Measurements from ENCODE around the gene SELENOW.
"Not testable (repeated sequence)": the region's sequence is repeated elsewhere in the genome, so short reads cannot be mapped to it uniquely, and the experiment has no call there.

Gene SELENOW

GRCh38 chr19:47756953-47757608, 21.4 kb upstream of the SELENOW start:
- FAIRE-seq, result no peak

GRCh38 chr19:47757617-47758442, 20.7 kb upstream of the SELENOW start:
- no peak for FAIRE-seq

- FAIRE-seq, result no peak
Observed at GRCh38 chr19:47758443-47758804, 20.1 kb upstream of the SELENOW start.

GRCh38 chr19:47760632-47760999, 17.9 kb upstream of the SELENOW start:
- no peak for FAIRE-seq

GRCh38 chr19:47761566-47761965, 16.9 kb upstream of the SELENOW start:
- no peak for FAIRE-seq

GRCh38 chr19:47762151-47762550, 16.4 kb upstream of the SELENOW start:
- no peak for FAIRE-seq

- FAIRE-seq, result no peak
Observed at GRCh38 chr19:47762615-47763308, 15.7 kb upstream of the SELENOW start.

GRCh38 chr19:47764705-47765104, 13.8 kb upstream of the SELENOW start:
- FAIRE-seq, result not testable (repeated sequence)

GRCh38 chr19:47765523-47766358, 12.8 kb upstream of the SELENOW start:
- FAIRE-seq, result no peak

- no peak for FAIRE-seq
Observed at GRCh38 chr19:47766359-47766620, 12.2 kb upstream of the SELENOW start.

- no peak for FAIRE-seq
Observed at GRCh38 chr19:47766670-47767069, 11.8 kb upstream of the SELENOW start.

GRCh38 chr19:47767349-47767748, 11.2 kb upstream of the SELENOW start:
- no peak for FAIRE-seq

- FAIRE-seq, result no peak
Observed at GRCh38 chr19:47768604-47769003, 9.9 kb upstream of the SELENOW start.

- no peak for FAIRE-seq
Observed at GRCh38 chr19:47769534-47769933, 9.0 kb upstream of the SELENOW start.

GRCh38 chr19:47771291-47771690, 7.2 kb upstream of the SELENOW start:
- not testable (repeated sequence) for FAIRE-seq

- no peak for FAIRE-seq
Observed at GRCh38 chr19:47776568-47776967, 1.9 kb upstream of the SELENOW start.

- not testable (repeated sequence) for FAIRE-seq
Observed at GRCh38 chr19:47777245-47778048, 1.1 kb upstream of the SELENOW start.

- FAIRE-seq, result no peak
Observed at GRCh38 chr19:47778954-47779351, 450 bp downstream of the SELENOW start.

- FAIRE-seq, result no peak
Observed at GRCh38 chr19:47779524-47780214, 1.2 kb downstream of the SELENOW start.

- no peak for FAIRE-seq
Observed at GRCh38 chr19:47780215-47780551, 1.7 kb downstream of the SELENOW start.

GRCh38 chr19:47781590-47782262, 3.2 kb downstream of the SELENOW start:
- FAIRE-seq, result no peak

All from A204.1 (cell line).